Mucosa of descending colon (tissue), 3 donors: ENCODE data around the gene PLEKHA7. TPM values are rescaled to one million over a fixed set of nuclear protein-coding genes. Genes with fewer than 3 reads are reported as not detected.

Experiments
- ATAC-seq: fragments of 200-7000 bp; cut with Tn5 transposase; one replicate; pipeline ENCODE4 v1.9.1; 2020; ENCODE audit warnings: mild to moderate bottlenecking, moderate library complexity
- DNase-seq, 3 donors: peaks; one replicate each; pipeline ENCODE4 v3.0.0-alpha.2; 2020
- H3K36me3 ChIP-seq: fragments of 200-600 bp; one replicate; pipeline ENCODE4 v1.8.0; 2021; ENCODE audit warnings: low read depth, mild to moderate bottlenecking
- H3K4me1 ChIP-seq: fragments of 200-600 bp; one replicate; pipeline ENCODE4 v1.8.0; 2021; ENCODE audit warnings: low read depth, mild to moderate bottlenecking
- H3K4me3 ChIP-seq: fragments of 200-600 bp; one replicate; pipeline ENCODE4 v1.8.0; 2021; ENCODE audit warnings: mild to moderate bottlenecking
- H3K9me3 ChIP-seq: fragments of 200-600 bp; one replicate; pipeline ENCODE4 v1.8.0; 2021; ENCODE audit warnings: mild to moderate bottlenecking
- CTCF ChIP-seq: fragments of 200-600 bp; IDR thresholded peaks from one replicate; pipeline ENCODE4 v1.8.0; 2022; ENCODE audit warnings: antibody characterized with exemption, mild to moderate bottlenecking
- intact Hi-C, 2 donors: fragments of 100-400 bp; cut with DNase I in 1 of 2; cut with micrococcal nuclease in 1 of 2; formaldehyde crosslinking; loops; one replicate each; pipeline versions ENCODE4 v1.11.0 to v1.11.1; 2022; cut with DNase I, micrococcal nuclease
- total RNA-seq, 3 donors: library from RNA; stranded (reverse); fragmentation: NEBNext Ultra II Directional in 2 of 3; extraction: Animal tissue kit (Norgen Biotek cat#: 25700) in 2 of 3; gene quantifications; one replicate each; pipeline versions ENCODE4 v1.2.1 to v1.2.4, GENCODE V29; 2021 to 2023
- donor health status: DM: no; HTN: no; CAD: no; lungs with moderate emphysema.
- donor health status: DM: no; HTN: no; CAD: no.
- donor health status: DM: no; HTN: yes; CAD: no.

PLEKHA7 gene
- total RNA-seq, 3 donors from 2014 or later, result 67.0 to 120 (median 99.6) TPM

GRCh38 chr11:16769386-16769785 lies 244.8 kb downstream of the PLEKHA7 start:
- Histone ChIP-seq H3K9me3 (no peaks in the 10 kb centered on the region), H3K4me3 (no peak overlapping the region), H3K4me1 (no peaks in the 10 kb centered on the region), H3K36me3 (no peaks in the 10 kb centered on the region)
- intact Hi-C loops, result no loop called here
- DNase-seq, result no peak
- no peak for ATAC-seq
- no peak for TF ChIP-seq CTCF

GRCh38 chr11:16767957-16768356 lies 246.3 kb downstream of the PLEKHA7 start:
- no peaks in the 10 kb centered on the region for H3K4me1 ChIP-seq
- DNase-seq, result no peak
- H3K36me3 ChIP-seq, result no peaks in the 10 kb centered on the region
- no peaks in the 10 kb centered on the region for H3K9me3 ChIP-seq
- no peak for TF ChIP-seq CTCF
- ATAC-seq, result no peak
- intact Hi-C loops, result no loop called here
- no peak overlapping the region for H3K4me3 ChIP-seq

GRCh38 chr11:16767137-16767536 lies 247.1 kb downstream of the PLEKHA7 start:
- DNase-seq (no peak), ATAC-seq (no peak)
- TF ChIP-seq CTCF, result no peak
- no peaks in the 10 kb centered on the region for H3K36me3 ChIP-seq
- H3K4me1 ChIP-seq, result no peaks in the 10 kb centered on the region
- H3K9me3 ChIP-seq, result no peaks in the 10 kb centered on the region
- no peak overlapping the region for H3K4me3 ChIP-seq
- intact Hi-C loops, result no loop called here

- DNase-seq (no peak), ATAC-seq (no peak)
- intact Hi-C loops, result no loop called here
- H3K36me3 ChIP-seq, result no peaks in the 10 kb centered on the region
- H3K4me3 ChIP-seq, result no peak overlapping the region
- no peaks in the 10 kb centered on the region for H3K9me3 ChIP-seq
- no peak for TF ChIP-seq CTCF
- no peaks in the 10 kb centered on the region for H3K4me1 ChIP-seq
Observed at GRCh38 chr11:16764888-16765287, 249.3 kb downstream of the PLEKHA7 start.

GRCh38 chr11:16763746-16764145 lies 250.5 kb downstream of the PLEKHA7 start:
- intact Hi-C loops, result no loop called here
- ATAC-seq (no peak), DNase-seq (no peak)
- Histone ChIP-seq H3K4me1 (no peaks in the 10 kb centered on the region), H3K9me3 (no peaks in the 10 kb centered on the region), H3K36me3 (no peaks in the 10 kb centered on the region), H3K4me3 (no peak overlapping the region)
- no peak for TF ChIP-seq CTCF

GRCh38 chr11:16759857-16760508 lies 254.2 kb downstream of the PLEKHA7 start:
- intact Hi-C loops, result no loop called here
- TF ChIP-seq CTCF, result no peak
- ATAC-seq, result no peak
- H3K9me3 ChIP-seq, result no peaks in the 10 kb centered on the region
- no peaks in the 10 kb centered on the region for H3K4me1 ChIP-seq
- H3K36me3 ChIP-seq, result no peaks in the 10 kb centered on the region
- no peak for DNase-seq
- no peak overlapping the region for H3K4me3 ChIP-seq
